Kidney capillary endothelial cell (primary cell): Measurements from ENCODE around the gene PNLIPRP1.

ENCODE experiments used
- DNase-seq: peaks from one replicate; pipeline ENCODE4 v3.0.0-alpha.2; 2018; ENCODE audit warnings: low spot score

PNLIPRP1 gene

DNA sequence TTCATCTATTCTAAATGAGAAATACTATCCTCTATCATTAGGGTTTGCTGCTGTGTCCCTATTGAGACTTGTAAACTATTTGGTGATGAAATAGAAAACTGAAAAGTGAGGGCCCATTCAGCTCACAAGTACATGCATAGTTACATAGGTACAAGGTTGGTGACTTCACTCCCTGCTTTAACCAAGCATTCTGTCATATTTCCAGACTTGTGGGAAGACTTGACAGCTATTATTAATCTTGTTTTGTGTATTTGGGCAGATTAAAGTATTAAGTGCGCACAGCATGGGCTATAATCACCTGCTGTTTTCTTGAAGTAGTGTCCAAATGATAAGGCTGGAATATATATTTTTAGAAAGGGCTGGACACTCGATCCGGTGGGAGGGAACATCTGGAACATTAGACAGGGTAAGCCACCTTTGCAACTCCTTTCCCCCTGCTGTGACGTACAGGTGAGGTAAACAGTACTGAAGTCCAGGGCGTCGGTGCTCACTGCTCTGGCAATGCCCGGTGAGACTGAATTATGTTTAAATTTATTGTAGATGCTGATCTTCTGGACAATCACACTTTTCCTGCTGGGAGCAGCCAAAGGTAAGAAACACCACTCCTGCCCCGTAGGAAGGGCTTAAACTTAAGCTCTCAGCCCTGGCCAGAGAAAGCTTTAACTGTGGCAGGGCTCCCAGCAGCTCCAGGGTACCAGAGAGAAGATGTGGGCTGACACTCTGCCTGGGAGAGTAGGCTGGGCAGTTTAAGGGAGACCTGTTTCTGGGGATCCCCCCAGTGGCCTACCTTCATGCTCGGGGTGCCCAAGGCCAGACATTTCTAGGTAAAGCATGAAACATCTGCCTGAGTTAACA lies at the start of gene PNLIPRP1:
PNLIPRP1 (plus strand) TSS at position 370 of the 855 bp plus-strand sequence; CDS start at position 541, 171 bp downstream.
- DNase-seq: no peak

DNA sequence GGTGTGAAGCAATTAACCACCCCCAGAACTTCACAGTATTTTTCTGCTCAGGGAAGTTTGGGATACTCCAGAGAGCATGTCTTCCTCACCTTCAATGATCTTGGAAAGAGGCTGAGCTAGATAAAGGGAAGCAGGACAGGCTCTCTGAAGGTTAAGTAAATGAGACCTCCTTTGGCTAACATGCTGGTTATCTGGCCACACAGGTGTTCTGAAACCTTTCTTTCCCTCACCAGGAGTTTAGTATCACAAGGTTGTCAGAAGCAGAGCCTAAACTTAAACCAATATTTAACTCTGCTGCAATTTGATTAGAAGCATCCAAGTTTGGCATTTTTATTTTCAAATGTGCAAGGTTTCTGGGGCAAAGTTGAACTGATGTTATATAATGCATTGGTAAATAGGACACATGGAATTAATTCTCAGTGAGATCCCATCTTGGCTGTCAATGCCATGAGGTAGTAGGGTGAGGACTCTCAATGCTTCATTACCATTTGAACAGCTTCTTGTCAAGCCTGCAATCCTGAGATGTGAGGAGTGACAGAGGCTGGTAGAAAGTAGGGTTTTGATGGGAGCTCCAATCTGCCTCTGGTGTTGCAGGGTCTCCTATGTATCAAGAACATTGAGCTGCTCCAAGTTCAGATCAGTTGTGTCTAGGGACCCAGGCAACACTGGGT lies 48.6 kb upstream of the PNLIPRP1 start:
- DNase-seq: no peak

DNA sequence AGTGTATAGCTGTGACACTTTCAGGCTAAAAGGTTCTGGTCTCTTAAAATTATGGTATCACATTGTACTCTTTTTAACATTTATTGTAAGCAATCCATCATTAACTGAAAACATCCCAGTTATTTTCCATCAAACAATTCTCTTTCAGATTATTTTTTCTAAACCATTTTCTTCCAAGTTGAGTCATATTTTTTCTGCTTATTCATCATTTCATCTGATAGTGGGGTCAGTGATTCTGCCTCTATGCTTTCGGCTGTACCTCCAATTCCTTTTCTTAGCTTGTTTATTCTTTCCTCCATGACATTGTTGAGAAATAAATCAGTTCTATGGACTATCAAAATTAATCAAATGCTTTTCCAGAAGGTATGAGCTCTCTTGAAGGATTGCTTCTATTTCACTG lies 45.6 kb upstream of the PNLIPRP1 start:
- no peak for DNase-seq

DNA sequence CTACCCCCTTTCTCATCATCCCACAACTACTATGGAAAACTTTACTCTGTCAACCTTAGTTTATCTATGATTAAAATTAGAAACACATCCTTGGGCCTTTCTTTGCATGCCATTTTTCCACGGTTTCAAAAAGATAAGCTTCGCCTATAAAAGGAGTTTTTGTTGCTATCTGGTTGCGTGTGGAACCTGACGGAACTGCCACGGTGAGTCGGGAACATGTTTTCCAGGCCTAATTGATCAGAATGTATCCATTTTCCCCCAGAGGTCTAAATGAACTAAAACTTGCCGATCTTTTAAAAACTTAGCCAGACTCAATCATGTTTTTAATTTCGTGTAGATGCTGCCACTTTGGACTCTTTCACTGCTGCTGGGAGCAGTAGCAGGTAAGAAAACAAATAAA lies 45.0 kb upstream of the PNLIPRP1 start, which contains the start of gene PNLIP:
PNLIP (plus strand) TSS at position 176 of the 400 bp plus-strand sequence; CDS start at position 338, 162 bp downstream.
- no peak for DNase-seq

DNA sequence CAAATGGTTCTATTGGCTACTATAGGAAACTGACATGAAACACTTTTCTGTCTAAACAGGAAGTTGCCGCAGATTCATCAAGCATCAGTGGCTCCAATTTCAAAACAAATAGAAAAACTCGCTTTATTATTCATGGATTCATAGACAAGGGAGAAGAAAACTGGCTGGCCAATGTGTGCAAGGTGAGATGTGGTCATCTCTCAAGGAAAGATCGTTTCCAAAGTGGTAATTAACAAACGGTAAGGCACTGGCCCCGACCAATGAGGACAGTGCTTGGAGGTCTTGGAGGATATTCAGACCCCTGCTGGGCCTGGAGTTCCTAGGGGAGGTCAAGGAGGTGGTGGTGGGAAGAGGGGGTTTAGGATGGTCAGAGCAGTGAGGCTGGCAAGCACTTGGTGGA lies 42.5 kb upstream of the PNLIPRP1 start:
- no peak for DNase-seq

DNA sequence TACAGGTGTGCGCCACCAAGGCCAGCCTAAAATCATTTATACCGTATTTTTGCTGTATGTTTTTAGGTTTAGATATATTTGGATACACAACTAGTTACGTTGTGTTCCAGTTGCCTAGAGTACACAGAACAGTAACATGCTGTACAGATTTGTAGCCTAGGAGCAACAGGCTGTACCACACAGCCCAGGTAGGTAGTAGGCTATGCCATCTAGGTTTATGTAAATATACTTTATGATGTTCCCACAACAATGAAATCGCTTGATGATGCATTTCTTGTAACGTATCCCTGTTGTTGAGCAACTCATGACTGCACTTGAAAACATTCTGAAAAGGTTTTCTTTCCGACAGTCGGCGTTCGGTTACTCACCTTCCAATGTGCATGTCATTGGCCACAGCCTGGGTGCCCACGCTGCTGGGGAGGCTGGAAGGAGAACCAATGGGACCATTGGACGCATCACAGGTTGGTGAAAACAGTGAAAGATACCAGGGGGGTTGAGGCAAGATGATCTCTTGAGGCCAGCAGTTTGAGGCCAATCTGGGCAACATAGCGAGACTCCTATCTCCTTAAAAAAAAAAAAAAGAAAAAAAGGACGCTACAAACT lies 37.3 kb upstream of the PNLIPRP1 start:
- DNase-seq: no peak

DNA sequence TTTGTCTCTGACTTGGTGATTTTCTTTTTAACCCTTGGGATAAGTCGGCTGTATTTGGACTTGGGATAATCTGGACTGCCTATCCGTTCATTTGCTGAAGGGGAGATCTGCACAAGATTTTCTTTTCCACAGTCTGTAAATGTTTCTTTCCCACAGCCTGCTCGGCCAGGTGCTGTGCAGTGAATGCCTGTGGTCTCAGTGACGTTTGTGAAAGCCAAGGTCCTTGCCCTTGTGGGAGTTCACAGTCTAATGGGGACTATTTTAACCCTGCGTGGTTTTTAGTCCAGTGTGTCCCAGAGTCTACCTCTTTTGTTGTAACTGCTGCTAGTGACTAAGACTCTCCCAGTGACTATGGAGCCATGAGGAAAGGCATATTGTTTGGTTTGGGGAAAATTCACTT lies 36.1 kb upstream of the PNLIPRP1 start:
- DNase-seq: no peak

DNA sequence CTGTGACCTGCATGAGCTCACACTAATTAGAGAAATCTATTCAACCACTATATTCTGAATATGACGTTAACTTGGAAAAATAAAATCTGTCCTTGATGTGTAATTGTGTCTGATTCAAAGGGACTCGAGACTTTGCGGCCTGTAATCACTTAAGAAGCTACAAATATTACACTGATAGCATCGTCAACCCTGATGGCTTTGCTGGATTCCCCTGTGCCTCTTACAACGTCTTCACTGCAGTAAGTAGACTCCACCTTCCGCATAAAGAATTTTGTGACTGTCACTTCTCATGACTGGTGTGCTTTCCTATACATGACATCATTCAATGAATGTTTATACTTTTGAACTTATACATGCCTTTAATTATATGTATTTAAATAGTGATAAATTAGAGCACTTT lies 34.9 kb upstream of the PNLIPRP1 start:
- no peak for DNase-seq

DNA sequence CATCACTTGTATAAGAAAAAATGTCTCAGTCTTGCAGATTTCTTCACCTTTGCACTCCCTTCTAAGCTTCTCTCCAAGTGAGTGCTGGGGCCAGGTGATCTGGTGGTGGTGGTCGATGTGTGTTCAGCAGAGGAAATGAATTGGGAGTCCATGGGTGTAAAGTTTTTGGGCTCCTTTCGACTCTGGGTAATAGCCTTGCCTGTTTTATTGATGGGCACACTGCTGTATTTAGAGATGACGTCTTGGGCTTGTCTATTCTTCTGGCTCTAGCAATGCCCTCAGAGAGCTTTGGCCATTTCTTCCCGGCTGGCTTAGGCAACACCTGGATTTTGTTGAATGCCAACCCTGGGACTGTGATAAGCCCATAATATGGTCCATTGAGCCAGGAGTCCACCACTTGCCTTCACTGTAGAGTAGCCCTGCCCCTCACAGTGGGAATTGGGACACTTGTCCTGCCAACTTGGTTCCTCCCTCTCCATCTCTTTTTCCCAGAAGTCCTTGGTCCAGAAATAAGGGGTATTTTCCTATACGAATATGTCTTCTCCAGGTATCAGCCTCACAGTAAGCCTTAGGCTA lies 33.4 kb upstream of the PNLIPRP1 start:
- no peak for DNase-seq

DNA sequence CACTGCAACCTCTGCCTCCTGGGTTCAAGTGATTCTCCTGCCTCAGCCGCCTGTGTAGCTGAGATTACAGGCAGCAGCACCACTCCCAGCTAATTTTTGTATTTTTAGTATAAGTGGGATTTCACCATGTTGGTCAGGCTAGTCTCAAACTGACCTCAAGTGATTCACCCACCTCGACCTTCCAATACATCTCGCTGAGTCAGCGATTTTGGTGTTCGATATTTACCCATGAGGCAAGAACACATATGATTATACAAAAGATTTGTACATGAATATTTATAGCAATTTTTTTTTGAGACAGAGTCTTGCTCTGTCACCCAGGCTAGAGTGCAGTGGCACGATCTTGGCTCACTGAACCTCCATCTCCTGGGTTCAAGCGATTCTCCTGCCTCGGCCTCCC lies 25.2 kb upstream of the PNLIPRP1 start:
- no peak for DNase-seq

DNA sequence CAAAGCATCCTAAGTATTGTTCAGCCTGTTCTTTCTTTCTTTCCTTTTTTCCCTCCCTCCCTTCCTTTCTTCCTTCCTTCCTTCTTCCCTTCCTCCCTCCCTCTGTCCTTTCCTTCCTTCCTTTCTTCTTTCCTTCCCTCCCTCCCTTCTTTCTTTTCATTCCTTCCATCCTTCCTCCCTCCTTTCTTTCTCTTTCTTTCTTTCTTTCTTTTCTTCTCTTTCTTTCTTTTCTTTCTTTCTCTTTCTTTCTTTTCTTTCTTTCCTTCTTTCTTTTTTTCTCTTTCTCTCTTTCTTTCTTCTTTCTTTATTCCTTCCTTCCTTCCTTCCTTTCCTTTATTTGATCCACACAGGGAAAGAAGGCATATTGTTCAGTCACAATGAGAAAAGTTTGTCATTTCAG lies 23.8 kb upstream of the PNLIPRP1 start:
- no peak for DNase-seq

DNA sequence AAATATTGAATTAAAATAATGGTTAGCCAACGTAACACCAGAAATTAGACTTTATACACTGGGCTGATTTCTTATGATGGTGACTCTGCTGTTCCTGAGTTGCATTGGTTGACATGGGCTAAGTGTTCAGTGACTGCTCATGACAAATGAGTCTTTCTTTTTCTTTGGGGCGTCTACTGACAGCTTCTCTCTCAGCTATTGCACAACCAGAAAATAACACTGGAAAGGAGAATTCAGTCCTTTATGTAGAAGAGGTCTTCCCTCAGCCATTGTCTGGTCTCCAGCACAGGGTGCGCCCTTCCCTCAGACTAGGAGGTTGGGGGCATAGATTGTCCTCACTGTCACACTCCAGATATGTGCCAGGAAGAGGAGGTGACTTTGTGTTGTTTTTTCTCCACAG lies 23.4 kb upstream of the PNLIPRP1 start:
- DNase-seq: no peak

DNA sequence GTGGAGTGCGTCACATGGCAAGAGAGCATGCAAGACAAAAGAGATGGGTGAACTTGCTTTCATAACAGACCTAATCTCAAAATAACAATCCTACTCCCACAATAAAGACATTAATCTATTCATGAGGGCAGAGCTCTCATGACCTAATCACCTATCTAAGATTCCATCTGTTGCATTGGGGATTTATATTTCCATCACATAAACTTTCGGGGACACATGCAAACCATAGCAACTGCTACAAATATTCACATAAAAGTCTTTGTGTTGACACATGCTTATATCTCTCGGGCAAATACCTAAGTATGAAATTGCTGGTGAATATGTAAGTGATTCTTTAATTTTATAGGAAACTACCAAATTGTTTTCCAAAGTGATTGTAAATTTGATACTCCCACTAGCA lies 16.0 kb upstream of the PNLIPRP1 start:
- no peak for DNase-seq

DNA sequence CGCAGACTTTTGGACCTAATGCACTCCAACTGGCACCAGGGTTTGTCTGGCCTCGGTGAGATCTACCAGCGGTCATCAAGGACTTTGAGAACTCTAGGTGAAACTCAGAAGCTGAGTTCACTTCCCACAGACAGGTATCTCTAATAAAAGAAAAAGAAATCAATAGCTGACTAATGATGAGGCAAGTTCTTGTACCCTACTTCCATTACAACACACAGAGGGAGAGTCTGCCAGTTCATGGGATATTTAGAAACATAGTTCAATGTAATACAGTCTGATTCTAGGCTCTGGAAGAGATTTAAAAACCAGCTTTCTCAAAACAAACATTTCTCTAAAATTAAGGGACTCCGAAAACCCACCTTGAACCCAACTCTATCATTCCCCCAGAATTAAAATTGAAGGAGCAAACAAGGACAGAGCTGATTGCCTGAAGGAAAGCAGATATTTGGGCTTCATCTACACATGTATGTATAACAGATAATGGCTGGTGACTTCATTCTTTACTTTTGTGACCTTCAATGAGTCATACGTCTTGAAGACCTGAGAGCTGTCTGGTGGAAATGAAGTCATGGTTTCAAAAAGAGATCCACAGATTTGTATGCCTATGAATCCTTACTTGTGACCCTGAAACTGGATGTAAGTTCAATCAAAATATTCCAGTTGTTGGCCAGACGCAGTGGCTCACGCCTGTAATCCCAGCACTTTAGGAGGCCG lies 2.7 kb upstream of the PNLIPRP1 start:
- no peak for DNase-seq

DNA sequence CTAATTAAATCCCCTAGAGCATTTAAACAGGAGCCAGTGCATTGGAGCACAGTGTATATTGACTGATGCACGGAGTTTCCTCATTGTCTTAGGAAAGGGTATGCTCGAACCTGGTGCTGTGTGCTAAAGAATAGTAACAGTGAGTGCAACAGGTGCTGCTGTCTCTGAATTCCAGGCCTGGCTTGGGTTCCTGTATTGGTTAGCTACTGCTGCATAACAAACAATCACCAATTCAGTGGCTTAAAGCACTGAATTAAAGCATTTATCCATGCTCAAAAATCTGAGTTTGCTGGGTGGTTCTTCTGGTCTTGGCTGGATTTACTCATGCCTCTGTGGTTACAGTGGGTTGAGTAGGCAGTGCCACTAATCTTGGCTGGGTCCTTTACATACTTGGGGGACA lies 1.8 kb upstream of the PNLIPRP1 start:
- no peak for DNase-seq

DNA sequence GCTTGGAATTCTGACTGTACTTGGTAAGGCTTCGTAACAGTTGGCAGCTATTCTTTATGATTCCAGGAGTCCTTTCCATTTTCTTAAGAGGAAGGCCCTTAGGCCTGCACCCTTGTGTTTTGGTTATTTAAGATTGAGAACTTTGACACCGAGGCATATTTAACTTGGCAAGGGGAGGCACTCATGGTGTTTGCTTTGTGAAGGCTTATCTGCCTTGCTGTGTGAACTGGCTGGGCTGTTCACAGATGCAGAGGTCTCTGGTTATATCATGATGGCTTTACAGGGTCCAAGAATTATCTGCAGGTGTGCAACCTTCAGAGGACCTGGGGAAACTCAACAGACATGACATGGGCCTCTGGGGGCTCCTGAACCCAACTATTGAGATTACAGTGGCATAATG lies 833 bp upstream of the PNLIPRP1 start:
- DNase-seq: no peak

DNA sequence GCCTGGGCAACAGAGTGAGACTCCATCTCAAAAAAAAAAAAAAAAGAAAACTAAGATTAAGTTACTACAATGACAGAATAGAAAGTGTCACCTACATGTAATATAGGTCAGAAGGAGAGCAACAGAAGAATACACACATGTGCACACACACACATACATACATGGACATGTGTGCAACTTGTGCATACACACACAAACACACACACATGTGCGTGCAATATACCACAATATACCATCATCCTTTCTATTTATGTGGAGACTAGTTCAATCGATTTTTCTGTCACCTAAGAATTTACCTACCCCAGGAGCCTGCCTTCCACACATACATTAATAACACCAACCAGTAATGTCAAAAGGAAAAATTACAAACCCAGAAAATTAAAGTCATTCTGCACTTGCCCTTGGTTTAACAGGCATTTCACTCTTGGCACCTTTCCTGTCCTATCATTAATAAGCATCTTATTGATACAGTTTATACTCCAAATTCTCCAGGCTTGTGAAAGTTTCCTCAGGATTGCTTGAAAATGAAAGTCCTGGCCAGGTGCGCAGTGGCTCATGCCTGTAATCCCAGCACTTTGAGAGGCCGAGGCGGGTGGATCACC lies 2.5 kb downstream of the PNLIPRP1 start:
- no peak for DNase-seq

DNA sequence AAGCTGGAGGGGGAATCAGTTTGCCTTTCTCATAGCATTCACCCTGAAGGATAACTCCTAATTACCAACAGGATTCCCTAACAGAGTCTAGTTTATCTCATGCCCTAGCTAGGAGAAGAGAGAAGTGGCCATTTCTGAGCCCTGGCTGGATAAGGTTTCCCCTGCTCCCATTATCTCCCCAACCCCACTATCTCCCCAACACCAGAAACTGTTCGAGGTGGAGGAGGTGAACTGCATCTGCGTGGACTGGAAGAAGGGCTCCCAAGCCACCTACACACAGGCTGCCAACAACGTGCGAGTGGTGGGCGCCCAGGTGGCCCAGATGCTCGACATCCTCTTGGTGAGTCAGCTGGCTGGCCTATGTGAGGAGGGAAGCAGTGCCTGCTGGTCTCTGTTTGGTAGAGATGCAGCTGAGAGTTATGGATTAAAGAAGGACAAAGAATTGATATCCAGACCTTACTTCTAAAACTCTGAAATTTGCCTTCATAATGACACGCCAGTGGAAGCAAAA lies 3.8 kb downstream of the PNLIPRP1 start:
- DNase-seq: no peak

DNA sequence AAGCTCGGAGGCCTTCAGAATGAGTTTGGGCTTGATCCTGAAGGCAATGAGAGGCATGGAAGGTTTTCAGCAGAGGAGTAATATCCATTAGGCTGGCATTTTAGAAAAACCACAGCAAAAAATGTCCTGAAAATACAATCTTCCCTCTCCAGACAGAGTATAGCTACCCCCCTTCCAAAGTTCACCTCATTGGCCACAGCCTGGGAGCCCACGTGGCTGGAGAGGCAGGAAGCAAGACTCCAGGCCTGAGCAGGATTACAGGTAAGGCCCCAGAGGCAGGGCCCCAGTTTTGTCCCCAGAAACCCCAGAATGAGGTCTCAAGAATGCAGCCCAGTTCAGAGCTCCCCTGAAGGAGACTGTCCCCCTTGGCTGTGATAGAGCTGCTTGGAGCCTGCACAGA lies 5.3 kb downstream of the PNLIPRP1 start:
- DNase-seq: no peak

DNA sequence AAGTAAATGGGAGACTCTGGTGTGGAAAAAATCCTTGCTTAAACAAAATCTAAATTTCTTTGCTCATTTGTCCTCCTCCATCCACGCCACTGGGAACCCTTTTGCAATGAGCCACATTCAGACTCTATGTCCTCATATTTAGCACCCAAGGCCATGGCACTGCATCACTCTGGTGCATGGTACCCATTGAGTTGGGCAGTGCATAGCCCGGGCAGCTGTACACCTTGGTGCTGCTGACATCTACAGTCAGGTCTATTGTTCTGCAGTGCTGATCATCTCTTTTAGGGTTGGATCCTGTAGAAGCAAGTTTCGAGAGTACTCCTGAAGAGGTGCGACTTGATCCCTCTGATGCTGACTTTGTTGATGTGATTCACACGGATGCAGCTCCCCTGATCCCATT lies 6.8 kb downstream of the PNLIPRP1 start:
- DNase-seq: no peak

DNA sequence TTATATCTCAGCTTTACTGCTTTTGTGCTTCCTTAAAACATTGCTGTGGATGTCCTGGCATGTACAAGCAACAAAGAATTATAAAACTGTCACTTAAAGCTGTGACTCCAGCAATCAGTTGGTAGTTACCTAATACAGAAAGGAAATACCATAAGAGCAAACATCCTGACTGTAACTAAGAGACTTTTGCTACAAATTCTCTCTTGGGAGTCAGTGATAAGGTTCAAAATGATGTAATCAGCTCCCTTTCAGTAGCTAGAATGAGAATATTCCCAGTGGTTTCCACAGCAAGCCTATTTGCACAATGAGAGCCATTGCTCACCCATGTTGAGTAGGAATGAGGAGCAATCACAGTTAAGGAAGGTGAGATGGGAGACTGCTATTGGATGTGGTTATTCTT lies 7.6 kb downstream of the PNLIPRP1 start:
- DNase-seq: no peak
